GM21528 (cell line): ENCODE measurements around the gene TAF10.

Experiments used
- ATAC-seq: cut with Tn5 transposase; IDR thresholded peaks from one replicate; pipeline ENCODE4 v1.9.1; 2021; ENCODE audit warnings: mild to moderate bottlenecking, moderate library complexity; ENCODE audit not compliant: unreplicated experiment, low FRiP score

Gene TAF10

GRCh38 chr11:6563121-6563619, 48.8 kb downstream of the TAF10 start:
- no peak for ATAC-seq

DNA sequence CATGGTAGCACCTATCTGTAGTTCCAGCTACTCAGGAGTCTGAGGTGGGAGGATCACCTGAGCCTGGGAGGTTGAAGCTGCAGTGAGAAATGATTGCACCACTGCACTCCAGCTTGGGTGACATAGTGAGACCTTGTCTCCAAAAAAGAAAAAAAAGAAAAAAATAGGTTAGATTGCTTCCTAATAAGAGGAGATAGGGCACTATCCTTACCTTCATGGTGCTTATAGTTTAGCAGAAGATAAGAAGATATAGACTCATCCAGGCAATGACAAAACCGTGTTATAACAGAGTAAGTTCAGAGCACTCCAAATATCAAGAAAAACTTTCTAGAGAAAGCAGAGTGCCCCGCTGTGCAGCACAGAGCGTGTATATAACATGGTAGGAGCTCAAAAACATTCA, 50.7 kb downstream of the TAF10 start:
- ATAC-seq, result no peak
